ENCODE measurements around the gene GLP2R. TPM values are rescaled to one million over a fixed set of nuclear protein-coding genes. Genes with fewer than 3 reads are reported as not detected.

GLP2R gene
- total RNA-seq, 1 donor from 2014 or later: 0.25 TPM

GRCh38 chr17:9922012-9922848 lies 96.5 kb downstream of the GLP2R start:
- TF ChIP-seq CTCF (IDR thresholded peaks at IDR 0.05; ENCODE audit: insufficient read depth, low read length, poor library complexity, severe bottlenecking): no peak
- DNase-seq (ENCODE audit: low read depth): no peak
- Histone ChIP-seq H3K4me3 (ENCODE audit: low read depth, low read length) (no peak overlapping the region), H3K27me3 (ENCODE audit: control insufficient read depth, insufficient read depth, low read length) (no peaks in the 10 kb centered on the region), H3K36me3 (ENCODE audit: control insufficient read depth, insufficient read depth, low read length) (no peaks in the 10 kb centered on the region)

GRCh38 chr17:9924735-9925191 lies 99.0 kb downstream of the GLP2R start:
- Histone ChIP-seq H3K4me3 (ENCODE audit: low read depth, low read length) (no peak overlapping the region), H3K36me3 (ENCODE audit: control insufficient read depth, insufficient read depth, low read length) (no peaks in the 10 kb centered on the region), H3K27me3 (ENCODE audit: control insufficient read depth, insufficient read depth, low read length) (no peaks in the 10 kb centered on the region)
- DNase-seq (ENCODE audit: low read depth): peak; percentile 38
- peak; percentile 70 for TF ChIP-seq CTCF (IDR thresholded peaks at IDR 0.05; ENCODE audit: insufficient read depth, low read length, poor library complexity, severe bottlenecking)

GRCh38 chr17:9925457-9925856 lies 99.7 kb downstream of the GLP2R start:
- Histone ChIP-seq H3K4me3 (ENCODE audit: low read depth, low read length) (no peak overlapping the region), H3K36me3 (ENCODE audit: control insufficient read depth, insufficient read depth, low read length) (no peaks in the 10 kb centered on the region), H3K27me3 (ENCODE audit: control insufficient read depth, insufficient read depth, low read length) (no peaks in the 10 kb centered on the region)
- no peak for TF ChIP-seq CTCF (IDR thresholded peaks at IDR 0.05; ENCODE audit: insufficient read depth, low read length, poor library complexity, severe bottlenecking)
- no peak for DNase-seq (ENCODE audit: low read depth)

GRCh38 chr17:9926150-9926804 lies 100.6 kb downstream of the GLP2R start:
- Histone ChIP-seq H3K36me3 (ENCODE audit: control insufficient read depth, insufficient read depth, low read length) (no peaks in the 10 kb centered on the region), H3K4me3 (ENCODE audit: low read depth, low read length) (no peak overlapping the region), H3K27me3 (ENCODE audit: control insufficient read depth, insufficient read depth, low read length) (no peaks in the 10 kb centered on the region)
- no peak for DNase-seq (ENCODE audit: low read depth)
- TF ChIP-seq CTCF (IDR thresholded peaks at IDR 0.05; ENCODE audit: insufficient read depth, low read length, poor library complexity, severe bottlenecking): no peak

- Histone ChIP-seq H3K36me3 (ENCODE audit: control insufficient read depth, insufficient read depth, low read length) (no peaks in the 10 kb centered on the region), H3K4me3 (ENCODE audit: low read depth, low read length) (no peak overlapping the region), H3K27me3 (ENCODE audit: control insufficient read depth, insufficient read depth, low read length) (no peaks in the 10 kb centered on the region)
- peak; percentile 77 for TF ChIP-seq CTCF (IDR thresholded peaks at IDR 0.05; ENCODE audit: insufficient read depth, low read length, poor library complexity, severe bottlenecking)
- peak; percentile 58 for DNase-seq (ENCODE audit: low read depth)
Measured at GRCh38 chr17:9928601-9929333, 103.0 kb downstream of the GLP2R start.
